HepG2 (cell line): ENCODE results near the gene RERE. TPM values are rescaled to one million over a fixed set of nuclear protein-coding genes. Genes with fewer than 3 reads are reported as not detected.

ENCODE experiments used
- CENPX ChIP-seq: sonication (generic); formaldehyde crosslinking; IDR thresholded peaks from 2 replicates; pipeline ENCODE4 v1.9.0; 2021; ENCODE audit warnings: mild to moderate bottlenecking, missing genetic modification reagents, moderate library complexity
- DBP ChIP-seq: sonication (generic); formaldehyde crosslinking; IDR thresholded peaks from 2 replicates; pipeline ENCODE4 v1.4.0; 2020; ENCODE audit warnings: missing genetic modification reagents; ENCODE audit errors: not compliant biosample characterization
- ELF1 ChIP-seq: sonication (generic); formaldehyde crosslinking; IDR thresholded peaks from 2 replicates; pipeline ENCODE4 v1.4.0; 2020; ENCODE audit warnings: missing genetic modification reagents
- FOXK1 ChIP-seq: sonication (generic); formaldehyde crosslinking; IDR thresholded peaks from 2 replicates; pipeline ENCODE4 v1.4.0; 2020; ENCODE audit warnings: low read depth, missing genetic modification reagents, borderline replicate concordance
- GFI1 ChIP-seq: sonication (generic); formaldehyde crosslinking; IDR thresholded peaks from 2 replicates; pipeline ENCODE4 v1.5.0; 2020; ENCODE audit warnings: missing genetic modification reagents, mild to moderate bottlenecking, borderline replicate concordance
- NFKBIZ ChIP-seq: IDR thresholded peaks from 2 replicates; pipeline ENCODE4 v1.6.1; 2018; ENCODE audit warnings: missing genetic modification reagents, missing compliant biosample characterization
- RAD51 ChIP-seq: fragments of 450-650 bp; IDR thresholded peaks from 2 replicates; pipeline ENCODE4 v1.6.1; 2016; ENCODE audit warnings: borderline replicate concordance
- ZBTB7B ChIP-seq: sonication (generic); formaldehyde crosslinking; IDR thresholded peaks from 2 replicates; pipeline ENCODE4 v1.4.0; 2020; ENCODE audit warnings: missing genetic modification reagents
- ZKSCAN5 ChIP-seq: sonication (generic); formaldehyde crosslinking; IDR thresholded peaks from 2 replicates; pipeline ENCODE4 v1.5.1; 2020; ENCODE audit warnings: mild to moderate bottlenecking, missing genetic modification reagents
- ZMYM4 ChIP-seq: sonication (generic); formaldehyde crosslinking; IDR thresholded peaks from 2 replicates; pipeline ENCODE4 v1.8.1; 2023; ENCODE audit warnings: mild to moderate bottlenecking, missing genetic modification reagents
- ZNF441 ChIP-seq: sonication (generic); formaldehyde crosslinking; IDR thresholded peaks from 2 replicates; pipeline ENCODE4 v1.7.0; 2021; ENCODE audit warnings: missing genetic modification reagents, borderline replicate concordance
- ZNF768 ChIP-seq: sonication (generic); formaldehyde crosslinking; IDR thresholded peaks from 2 replicates; pipeline ENCODE4 v1.4.0; 2020; ENCODE audit warnings: missing genetic modification reagents
- polyA plus RNA-seq, 8 experiments: library from polyadenylated mRNA; depleted of rRNA in 3 of 8; stranded (reverse) in 7 of 8; unstranded in 1 of 8; fragments of >200 nt; fragmentation: Illumina TruSeq in 4 of 8; extraction: Trizol in 4 of 8; gene quantifications; 2 replicates each; pipeline versions ENCODE4 v1.2.1 to v1.2.3, GENCODE V29; 2011 to 2016; ENCODE audit warnings: low read depth in 4 of 8, missing spikeins in 1 of 8, mixed read lengths in 1 of 8; ENCODE audit not compliant: insufficient read depth in 1 of 8
- total RNA-seq, 5 experiments: library from RNA; depleted of rRNA; stranded (reverse); fragments of >200 nt; fragmentation: Illumina TruSeq; extraction: Trizol; gene quantifications; 2 replicates each; pipeline ENCODE4 v1.2.3, GENCODE V29; 2016; ENCODE audit warnings: low read depth in 1 of 5
- TF ChIP-seq, protein P1 (sequence below): IDR thresholded peaks from 2 replicates; pipeline ENCODE4 v1.6.1; 2018; ENCODE audit warnings: missing genetic modification reagents
- TF ChIP-seq, protein P2 (sequence below): sonication (generic); formaldehyde crosslinking; IDR thresholded peaks from 2 replicates; pipeline ENCODE4 v1.8.0; 2022; ENCODE audit warnings: missing genetic modification reagents, mild to moderate bottlenecking, moderate library complexity, borderline replicate concordance
- TF ChIP-seq, protein P3 (sequence below): IDR thresholded peaks from 2 replicates; pipeline ENCODE4 v1.6.1; 2016; ENCODE audit warnings: low read depth, control low read depth
- TF ChIP-seq, protein P4 (sequence below), 2 experiments: fragments of 450-650 bp in 1 of 2; sonication (generic) in 1 of 2; formaldehyde crosslinking; IDR thresholded peaks; 2 replicates each; pipeline versions ENCODE4 v1.5.0 to v1.8.0; 2020 to 2022; ENCODE audit warnings: mild to moderate bottlenecking in 1 of 2, missing genetic modification reagents in 1 of 2
- TF ChIP-seq, protein P5 (sequence below): IDR thresholded peaks from 2 replicates; pipeline ENCODE4 v1.6.1; 2016; ENCODE audit warnings: missing compliant biosample characterization, missing genetic modification reagents, borderline replicate concordance

Gene RERE
- total and polyA plus RNA-seq, 2 of the 13 experiments (the other 11 are each of a cell fraction or from before 2014, with no cell fraction given): 18.3 to 21.9 TPM

GRCh38 chr1:8711873-8712412, 105.5 kb downstream of the RERE start (continued):
- TF ChIP-seq, protein P1, sequence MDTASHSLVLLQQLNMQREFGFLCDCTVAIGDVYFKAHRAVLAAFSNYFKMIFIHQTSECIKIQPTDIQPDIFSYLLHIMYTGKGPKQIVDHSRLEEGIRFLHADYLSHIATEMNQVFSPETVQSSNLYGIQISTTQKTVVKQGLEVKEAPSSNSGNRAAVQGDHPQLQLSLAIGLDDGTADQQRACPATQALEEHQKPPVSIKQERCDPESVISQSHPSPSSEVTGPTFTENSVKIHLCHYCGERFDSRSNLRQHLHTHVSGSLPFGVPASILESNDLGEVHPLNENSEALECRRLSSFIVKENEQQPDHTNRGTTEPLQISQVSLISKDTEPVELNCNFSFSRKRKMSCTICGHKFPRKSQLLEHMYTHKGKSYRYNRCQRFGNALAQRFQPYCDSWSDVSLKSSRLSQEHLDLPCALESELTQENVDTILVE: peak; percentile 40; the same call in 1 of the 2 replicates
- TF ChIP-seq ELF1 (CRISPR knock-in tag) (no peak), CENPX (CRISPR knock-in tag) (no peak), NFKBIZ (CRISPR knock-in tag) (no peak; the same call in 1 of the 2 replicates), ZMYM4 (CRISPR knock-in tag) (no peak), ZNF441 (CRISPR knock-in tag) (no peak), ZKSCAN5 (CRISPR knock-in tag) (no peak), RAD51 (no peak), ZBTB7B (CRISPR knock-in tag) (no peak), GFI1 (CRISPR knock-in tag) (no peak), FOXK1 (CRISPR knock-in tag) (peak; percentile 37; the same call in 1 of the 2 replicates), DBP (CRISPR knock-in tag) (no peak), ZNF768 (CRISPR knock-in tag) (no peak)
- TF ChIP-seq, protein P2, sequence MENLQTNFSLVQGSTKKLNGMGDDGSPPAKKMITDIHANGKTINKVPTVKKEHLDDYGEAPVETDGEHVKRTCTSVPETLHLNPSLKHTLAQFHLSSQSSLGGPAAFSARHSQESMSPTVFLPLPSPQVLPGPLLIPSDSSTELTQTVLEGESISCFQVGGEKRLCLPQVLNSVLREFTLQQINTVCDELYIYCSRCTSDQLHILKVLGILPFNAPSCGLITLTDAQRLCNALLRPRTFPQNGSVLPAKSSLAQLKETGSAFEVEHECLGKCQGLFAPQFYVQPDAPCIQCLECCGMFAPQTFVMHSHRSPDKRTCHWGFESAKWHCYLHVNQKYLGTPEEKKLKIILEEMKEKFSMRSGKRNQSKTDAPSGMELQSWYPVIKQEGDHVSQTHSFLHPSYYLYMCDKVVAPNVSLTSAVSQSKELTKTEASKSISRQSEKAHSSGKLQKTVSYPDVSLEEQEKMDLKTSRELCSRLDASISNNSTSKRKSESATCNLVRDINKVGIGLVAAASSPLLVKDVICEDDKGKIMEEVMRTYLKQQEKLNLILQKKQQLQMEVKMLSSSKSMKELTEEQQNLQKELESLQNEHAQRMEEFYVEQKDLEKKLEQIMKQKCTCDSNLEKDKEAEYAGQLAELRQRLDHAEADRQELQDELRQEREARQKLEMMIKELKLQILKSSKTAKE: peak; percentile 58; the same call in 1 of the 2 replicates
- TF ChIP-seq, protein P3, sequence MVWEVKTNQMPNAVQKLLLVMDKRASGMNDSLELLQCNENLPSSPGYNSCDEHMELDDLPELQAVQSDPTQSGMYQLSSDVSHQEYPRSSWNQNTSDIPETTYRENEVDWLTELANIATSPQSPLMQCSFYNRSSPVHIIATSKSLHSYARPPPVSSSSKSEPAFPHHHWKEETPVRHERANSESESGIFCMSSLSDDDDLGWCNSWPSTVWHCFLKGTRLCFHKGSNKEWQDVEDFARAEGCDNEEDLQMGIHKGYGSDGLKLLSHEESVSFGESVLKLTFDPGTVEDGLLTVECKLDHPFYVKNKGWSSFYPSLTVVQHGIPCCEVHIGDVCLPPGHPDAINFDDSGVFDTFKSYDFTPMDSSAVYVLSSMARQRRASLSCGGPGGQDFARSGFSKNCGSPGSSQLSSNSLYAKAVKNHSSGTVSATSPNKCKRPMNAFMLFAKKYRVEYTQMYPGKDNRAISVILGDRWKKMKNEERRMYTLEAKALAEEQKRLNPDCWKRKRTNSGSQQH (CRISPR knock-in tag): no peak
- TF ChIP-seq, protein P4, sequence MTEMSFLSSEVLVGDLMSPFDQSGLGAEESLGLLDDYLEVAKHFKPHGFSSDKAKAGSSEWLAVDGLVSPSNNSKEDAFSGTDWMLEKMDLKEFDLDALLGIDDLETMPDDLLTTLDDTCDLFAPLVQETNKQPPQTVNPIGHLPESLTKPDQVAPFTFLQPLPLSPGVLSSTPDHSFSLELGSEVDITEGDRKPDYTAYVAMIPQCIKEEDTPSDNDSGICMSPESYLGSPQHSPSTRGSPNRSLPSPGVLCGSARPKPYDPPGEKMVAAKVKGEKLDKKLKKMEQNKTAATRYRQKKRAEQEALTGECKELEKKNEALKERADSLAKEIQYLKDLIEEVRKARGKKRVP (CRISPR knock-in tag; IDR thresholded peaks at IDR 0.05): peak in 1 of 2 experiments; percentile 77; a peak in 2 of 4 replicates
- TF ChIP-seq, protein P5, sequence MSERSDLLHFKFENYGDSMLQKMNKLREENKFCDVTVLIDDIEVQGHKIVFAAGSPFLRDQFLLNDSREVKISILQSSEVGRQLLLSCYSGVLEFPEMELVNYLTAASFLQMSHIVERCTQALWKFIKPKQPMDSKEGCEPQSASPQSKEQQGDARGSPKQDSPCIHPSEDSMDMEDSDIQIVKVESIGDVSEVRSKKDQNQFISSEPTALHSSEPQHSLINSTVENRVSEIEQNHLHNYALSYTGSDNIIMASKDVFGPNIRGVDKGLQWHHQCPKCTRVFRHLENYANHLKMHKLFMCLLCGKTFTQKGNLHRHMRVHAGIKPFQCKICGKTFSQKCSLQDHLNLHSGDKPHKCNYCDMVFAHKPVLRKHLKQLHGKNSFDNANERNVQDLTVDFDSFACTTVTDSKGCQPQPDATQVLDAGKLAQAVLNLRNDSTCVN (CRISPR knock-in tag): peak; percentile 80; the same call in 1 of the 2 replicates
